ENCODE data around the gene MARCHF2.
"Not testable (repeated sequence)": the region's sequence is repeated elsewhere in the genome, so short reads cannot be mapped to it uniquely, and the experiment has no call there.

The MARCHF2 gene

DNA sequence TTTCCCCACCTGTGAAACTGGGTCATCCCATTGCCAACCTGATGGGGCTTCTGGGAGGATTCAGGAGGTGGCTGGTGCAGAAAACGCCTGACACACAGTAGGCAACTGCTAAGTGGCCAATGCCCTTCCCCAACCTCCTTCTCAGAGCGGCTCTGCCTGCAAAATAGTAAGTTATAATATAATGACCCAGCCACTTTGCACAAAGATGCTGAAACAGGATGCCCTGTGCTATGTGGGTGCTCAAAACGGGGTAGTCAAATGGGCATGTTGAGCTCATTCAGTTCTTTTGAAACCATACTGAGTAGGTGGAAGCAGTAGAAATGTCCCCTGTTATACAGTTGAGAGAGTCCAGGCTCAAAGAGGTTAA lies 507 bp downstream of the MARCHF2 start:
- no peak for DNase-seq

DNA sequence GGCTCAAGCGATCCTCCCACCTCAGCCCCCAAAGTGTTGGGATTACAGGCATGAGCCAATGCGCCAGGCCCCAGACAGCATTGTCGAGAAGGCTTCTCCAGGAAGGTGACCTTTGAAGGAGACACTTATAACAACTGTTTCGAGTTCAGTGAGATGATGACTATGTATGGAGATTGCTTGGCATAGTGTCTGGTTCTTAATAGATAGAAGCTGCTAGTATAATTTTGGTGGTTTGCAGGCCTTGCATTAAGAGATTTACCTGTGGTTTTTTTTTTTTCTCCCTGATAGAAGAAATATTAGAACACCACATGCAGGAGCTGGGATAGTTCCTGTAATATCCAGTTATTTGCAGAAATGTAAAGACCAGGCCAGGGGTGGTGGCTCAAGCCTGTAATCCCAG lies 3.7 kb downstream of the MARCHF2 start:
- no peak for DNase-seq

GRCh38 chr19:8421484-8422461 lies 8.7 kb downstream of the MARCHF2 start:
- DNase-seq = no peak

GRCh38 chr19:8423817-8424223 lies 10.7 kb downstream of the MARCHF2 start:
- DNase-seq = no peak

- DNase-seq = not testable (repeated sequence)
Measured at GRCh38 chr19:8425331-8425730, 12.2 kb downstream of the MARCHF2 start.

DNA sequence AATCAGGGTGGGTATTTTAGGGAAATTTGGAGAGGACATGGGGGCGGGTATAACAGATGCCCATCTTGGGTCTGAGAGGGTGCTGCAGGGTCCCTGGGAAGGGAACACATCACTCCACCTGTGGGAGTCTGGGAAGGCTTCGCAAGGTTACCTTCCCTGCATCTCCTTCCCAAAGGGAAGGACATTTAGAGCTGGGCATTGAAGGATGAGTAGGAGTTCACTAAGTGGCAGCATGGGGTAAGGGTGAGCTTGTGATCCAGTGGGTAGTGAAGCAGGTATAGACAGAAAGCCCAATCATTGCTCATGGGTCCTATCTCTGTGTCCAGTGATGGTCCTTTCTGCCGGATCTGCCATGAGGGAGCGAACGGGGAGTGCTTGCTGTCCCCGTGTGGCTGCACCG lies 13.2 kb downstream of the MARCHF2 start:
- no peak for DNase-seq

DNA sequence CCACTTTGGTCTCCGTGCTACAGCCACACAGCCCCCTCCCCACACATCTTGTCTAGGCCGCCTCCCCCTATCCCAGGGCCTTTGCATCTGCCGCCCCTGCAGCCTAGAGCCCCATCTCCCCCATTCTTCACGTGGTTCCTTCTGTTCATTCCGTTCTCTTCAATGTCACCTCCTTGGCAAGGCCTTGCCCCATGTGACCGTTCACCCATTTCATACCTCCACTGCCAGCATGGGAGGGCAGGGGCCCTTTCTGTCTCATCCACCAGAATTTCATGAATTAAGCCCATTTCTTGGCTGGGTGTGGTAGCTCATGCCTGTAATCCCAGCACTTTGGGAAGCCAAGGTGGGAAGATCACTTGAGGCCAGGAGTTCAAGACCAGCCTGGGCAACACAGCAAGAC lies 15.9 kb downstream of the MARCHF2 start:
- no peak for DNase-seq

DNA sequence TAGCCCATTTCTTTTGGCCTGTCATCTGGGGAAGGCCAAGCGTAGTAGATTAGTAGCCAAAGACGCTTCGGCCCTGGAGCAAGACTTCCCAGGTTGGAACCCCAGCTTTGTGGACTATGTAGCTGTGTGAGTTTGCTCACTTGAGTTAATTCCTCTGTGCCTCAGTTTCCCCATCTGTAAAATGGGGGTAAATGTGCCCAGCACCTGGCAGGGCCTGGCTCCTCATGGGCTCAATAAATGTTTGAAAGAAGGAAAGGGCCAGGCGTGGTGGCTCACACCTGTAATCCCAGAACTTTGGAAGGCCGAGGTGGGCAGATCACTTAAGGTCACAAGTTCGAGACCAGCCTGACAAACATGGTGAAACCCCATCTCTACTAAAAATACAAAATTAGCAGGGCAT lies 16.7 kb downstream of the MARCHF2 start:
- no peak for DNase-seq

- DNase-seq = no peak
Measured at GRCh38 chr19:8430650-8431049, 17.5 kb downstream of the MARCHF2 start.

GRCh38 chr19:8438236-8438635 lies 25.1 kb downstream of the MARCHF2 start:
- no peak for DNase-seq

- no peak for DNase-seq
Measured at GRCh38 chr19:8441725-8442544, 28.8 kb downstream of the MARCHF2 start.

- not testable (repeated sequence) for DNase-seq
Measured at GRCh38 chr19:8444140-8444676, 31.1 kb downstream of the MARCHF2 start.

DNA sequence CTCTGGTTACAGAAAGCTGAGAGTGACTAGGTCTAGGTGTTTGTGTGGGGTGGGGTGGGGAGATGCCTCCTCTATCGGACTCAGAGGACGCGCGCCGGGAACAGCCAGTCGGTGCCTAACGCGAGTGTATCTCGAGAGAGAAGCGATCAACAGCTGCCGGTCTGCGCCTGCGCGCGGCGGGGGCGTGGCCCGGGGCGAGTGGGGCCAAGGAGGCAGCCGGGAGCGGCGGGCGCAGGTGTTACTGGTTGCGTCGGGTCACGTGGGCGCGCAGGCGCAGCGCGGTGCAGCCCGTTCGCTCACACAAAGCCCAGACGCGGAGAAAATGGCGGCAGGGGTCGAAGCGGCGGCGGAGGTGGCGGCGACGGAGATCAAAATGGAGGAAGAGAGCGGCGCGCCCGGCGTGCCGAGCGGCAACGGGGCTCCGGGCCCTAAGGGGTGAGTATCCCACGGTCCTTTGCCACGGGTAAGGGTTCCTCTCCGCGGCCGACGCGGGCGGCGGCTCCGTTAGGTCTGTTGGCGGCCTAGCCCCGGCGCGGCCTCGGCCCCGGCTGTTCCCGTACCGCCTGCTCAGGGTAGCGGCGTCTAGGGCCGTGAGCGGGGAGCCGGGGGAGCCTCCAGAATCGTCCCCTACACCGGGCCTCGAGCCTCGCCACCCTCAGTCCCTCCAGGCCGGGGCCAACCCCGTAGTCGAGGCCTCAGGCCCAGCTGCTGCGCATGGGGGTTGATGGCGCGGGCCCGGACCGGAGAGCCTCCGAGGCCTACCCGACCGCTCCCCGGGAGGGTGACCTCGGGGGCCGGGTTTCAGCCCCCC lies 31.8 kb downstream of the MARCHF2 start, which contains the start of gene HNRNPM:
Gene HNRNPM, plus strand, starts transcription at position 299 of the 811 bp plus-strand sequence. Its CDS starts 24 bp downstream, at position 323.
- peak; percentile 100 for DNase-seq

DNA sequence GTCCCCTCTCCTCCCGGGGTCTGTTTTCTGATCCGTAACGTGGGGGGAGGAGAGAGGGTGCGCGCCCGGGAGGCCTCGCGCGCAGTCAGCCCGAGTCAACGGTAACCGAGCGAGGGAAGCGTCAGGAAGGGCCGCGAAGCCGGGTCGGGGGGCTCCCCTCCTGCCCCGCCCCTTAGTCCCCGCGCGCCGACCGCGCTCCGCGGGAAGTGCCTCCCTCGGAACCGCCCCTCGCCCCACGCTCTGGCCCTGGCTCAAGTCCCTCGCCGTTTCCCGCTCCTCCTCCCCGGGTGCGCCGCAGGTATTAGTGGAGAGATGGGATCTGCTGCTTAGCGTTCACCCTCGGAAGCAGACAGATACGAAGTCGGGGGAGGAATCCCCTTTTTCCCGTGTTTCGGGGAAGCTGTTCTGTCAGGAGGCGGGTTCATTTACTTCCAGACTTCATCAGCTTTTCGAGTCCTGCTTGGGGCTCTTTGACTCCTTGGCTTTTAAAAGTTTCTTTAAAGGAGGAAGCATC lies 32.4 kb downstream of the MARCHF2 start:
- DNase-seq = peak; percentile 38

DNA sequence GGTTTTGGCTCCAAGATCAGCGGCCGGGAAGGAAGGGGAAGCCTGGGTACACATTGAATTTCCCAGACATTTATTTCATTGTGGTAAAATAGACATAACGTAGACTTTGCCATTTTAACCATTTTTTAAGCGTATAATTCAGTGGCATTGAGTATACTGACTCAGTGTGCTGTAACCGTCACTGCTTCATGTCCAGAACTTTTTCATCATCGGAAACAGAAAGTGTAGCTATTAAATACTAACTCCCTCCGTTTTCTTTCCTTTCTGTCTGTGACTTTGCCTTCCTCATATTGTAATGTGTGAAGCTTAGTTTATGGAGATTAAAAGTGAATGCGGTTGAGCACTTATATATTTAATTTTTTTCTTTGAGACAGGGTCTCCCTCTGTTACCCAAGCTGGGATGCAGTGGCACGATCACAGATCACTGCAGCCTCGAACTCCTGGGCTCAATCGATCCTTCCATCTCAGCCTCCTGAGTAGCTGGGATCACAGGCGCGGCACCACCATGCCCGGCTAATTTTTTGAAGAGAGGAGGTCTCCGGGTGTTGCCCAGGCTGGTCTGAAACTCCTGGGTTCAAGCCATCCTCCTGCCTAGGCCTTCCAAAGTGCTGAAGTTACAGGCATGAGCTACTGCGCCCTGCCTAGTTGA lies 33.1 kb downstream of the MARCHF2 start:
- no peak for DNase-seq

DNA sequence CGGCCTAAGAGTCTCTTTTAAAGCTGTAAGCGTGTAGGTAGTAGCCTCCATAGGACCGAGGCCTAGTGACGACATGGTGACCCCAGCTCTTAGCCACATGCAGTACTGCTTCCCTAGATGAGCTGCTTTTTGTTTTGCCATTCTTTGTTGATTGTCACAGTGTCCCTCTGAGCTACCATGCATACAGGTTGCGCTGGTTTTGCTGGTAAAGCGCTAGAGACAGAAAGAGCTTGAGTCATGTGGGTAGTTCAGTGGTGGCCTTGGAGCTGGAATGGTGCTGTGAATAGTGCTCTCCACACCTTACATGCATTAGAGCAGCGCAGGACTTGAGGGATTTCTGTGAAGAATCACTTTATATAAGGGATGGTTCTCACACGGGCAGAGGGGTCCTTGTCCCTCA lies 36.7 kb downstream of the MARCHF2 start:
- no peak for DNase-seq

DNA sequence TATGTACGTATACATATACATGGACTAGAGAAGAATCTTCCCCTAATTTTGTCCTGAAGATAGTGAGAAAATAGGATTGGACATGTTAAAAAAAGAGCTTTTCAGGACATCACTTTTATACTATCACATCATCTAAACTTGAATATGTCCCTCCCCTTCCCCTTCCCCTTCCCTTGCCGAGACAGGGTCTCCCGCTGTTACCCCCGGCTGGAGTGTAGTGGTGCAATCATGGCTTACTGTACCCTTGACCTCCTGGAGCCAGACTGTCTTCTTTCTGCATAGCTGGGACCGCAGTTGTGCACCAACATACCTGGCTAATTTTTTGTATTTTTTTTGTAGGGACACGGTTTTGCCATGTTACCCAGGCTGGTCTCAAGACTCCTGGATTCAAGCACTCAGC lies 38.3 kb downstream of the MARCHF2 start:
- no peak for DNase-seq

- DNase-seq = no peak
Measured at GRCh38 chr19:8451885-8452284, 38.8 kb downstream of the MARCHF2 start.

- no peak for DNase-seq
Measured at GRCh38 chr19:8452446-8453123, 39.5 kb downstream of the MARCHF2 start.

- no peak for DNase-seq
Measured at GRCh38 chr19:8453616-8454015, 40.5 kb downstream of the MARCHF2 start.

- no peak for DNase-seq
Measured at GRCh38 chr19:8454218-8454617, 41.1 kb downstream of the MARCHF2 start.
